GM18951 (cell line): Measurements from ENCODE around the gene SHLD1.

Source experiments
- POLR2A ChIP-seq: IDR thresholded peaks from 4 replicates; pipeline ENCODE4 v1.6.1; 2011; ENCODE audit warnings: mild to moderate bottlenecking; ENCODE audit not compliant: insufficient read length, insufficient read depth; ENCODE audit errors: extremely low read depth
- in situ Hi-C: fragments of 300-500 bp; cut with MboI; formaldehyde crosslinking; loops from one replicate; pipeline ENCODE4 v1.12.0; 2022; ENCODE audit warnings: low sequenced_read_pairs, mixed read lengths, inconsistent platforms; ENCODE audit not compliant: unreplicated experiment

Gene SHLD1

DNA sequence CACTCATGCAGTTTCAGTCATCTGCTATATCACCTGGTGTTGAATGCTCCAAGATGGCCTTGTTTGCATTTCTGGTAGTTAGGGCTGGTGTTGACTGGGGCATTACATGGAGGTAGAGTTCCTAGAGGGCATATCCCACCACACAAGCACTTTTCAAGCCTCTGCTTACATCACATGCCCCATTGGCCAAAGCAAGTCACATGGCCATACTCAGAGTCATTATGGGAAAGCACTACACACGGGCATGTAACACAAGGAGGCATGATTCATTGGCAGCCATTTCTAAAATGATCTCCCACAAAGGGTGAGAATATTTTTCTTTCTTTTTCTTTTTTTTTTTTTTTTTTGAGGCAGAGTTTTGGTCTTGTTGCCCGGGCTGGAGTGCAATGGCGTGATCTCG lies 126.9 kb downstream of the SHLD1 start:
- TF ChIP-seq POLR2A: no peak
- in situ Hi-C loops: no loop called here

DNA sequence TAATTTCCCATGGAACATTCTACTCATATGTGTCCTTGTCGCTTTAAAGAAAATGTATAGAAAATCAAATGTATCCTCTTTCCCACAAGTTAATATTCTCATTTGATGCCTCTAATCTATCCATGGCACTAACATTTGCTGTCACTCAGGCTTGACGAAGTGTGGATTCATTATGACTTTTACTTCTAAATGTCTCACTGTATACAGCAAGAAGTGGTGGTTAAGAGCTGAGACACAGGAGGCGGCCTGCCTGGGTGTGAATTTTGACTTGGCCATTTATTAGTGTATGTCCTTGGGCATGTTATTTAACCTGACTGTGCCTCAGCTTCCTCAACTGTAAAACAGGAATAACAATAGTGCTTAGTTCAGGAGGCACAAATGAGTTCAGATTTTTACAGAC lies 130.1 kb downstream of the SHLD1 start:
- TF ChIP-seq POLR2A: no peak
- in situ Hi-C loops: no loop called here

DNA sequence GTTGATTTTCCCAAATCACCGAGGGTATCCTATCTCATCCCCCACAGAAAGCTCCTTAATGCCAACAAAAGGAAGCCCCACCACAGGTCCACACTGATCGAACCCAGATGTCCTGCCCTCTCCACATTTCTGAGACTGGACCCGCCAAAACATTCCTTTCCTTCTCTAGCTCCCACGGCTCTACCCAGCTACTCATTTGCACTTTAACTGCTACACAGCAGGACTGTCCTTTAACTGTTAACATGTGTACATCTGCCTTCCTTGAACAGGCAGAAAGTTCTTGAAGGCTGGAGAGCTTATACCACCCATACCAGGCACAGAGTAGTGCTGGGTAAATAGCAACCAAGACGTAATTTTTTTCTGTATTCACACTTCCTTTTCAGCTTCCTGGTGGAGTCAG lies 131.5 kb downstream of the SHLD1 start:
- in situ Hi-C loops: no loop called here
- TF ChIP-seq POLR2A: no peak

DNA sequence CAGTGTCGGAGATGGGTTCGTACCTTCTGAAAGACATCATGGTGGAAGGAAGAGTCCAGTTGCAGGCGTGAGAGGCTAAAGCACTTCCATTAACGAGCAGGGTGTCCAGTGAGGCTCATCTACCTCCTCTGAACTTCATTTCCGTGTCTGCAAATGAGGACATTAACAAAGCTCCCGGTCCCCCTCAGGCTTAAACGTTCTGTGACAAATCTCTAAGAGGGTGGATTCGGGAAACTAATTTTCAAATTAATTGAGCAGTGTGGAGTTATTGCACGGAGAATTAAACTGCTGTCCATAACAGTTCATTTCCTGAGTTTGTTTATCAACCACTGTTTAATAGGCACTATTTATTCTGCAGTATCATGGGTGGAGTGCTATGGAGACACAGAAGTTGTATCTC lies 132.0 kb downstream of the SHLD1 start:
- no peak for TF ChIP-seq POLR2A
- in situ Hi-C loops: no loop called here

DNA sequence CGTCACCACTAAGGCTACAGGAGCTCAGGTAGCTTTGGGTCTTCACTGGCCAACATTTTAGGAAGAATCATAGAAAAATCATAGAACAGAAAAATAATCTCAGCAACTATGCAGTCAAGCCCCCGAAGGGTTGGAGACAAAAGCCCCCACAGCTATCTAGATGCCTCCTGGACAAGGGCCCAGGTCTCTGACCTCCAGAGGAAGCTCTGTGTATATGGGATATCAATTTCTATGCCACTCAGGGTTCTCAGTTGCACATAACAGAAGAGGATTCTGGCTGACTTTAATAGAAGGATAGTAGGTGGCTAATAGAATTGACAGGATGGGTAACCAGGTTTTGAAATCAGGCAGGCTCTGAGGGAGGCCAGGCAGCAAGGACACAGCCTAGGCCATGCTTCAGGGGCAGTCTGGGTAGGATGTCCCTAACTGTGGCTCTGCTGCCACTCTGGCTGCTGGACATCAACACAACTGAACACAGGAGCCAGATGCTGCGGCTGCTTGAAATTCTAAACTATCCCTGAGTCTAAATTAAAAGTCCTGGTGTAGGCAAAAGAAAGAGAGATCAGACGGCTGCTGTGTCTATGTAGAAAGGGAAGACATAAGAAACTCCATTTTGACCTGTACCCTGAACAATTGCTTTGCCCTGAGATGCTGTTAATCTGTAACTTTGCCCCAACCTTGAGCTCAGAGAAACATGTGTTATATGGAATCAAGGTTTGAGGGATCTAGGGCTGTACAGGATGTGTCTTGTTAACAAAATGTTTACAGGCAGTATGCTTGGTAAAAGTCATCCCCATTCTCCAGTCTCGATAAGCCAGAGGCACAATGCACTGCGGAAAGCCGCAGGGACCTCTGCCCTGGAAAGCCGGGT lies 134.5 kb downstream of the SHLD1 start:
- no peak for TF ChIP-seq POLR2A
- in situ Hi-C loops: no loop called here

DNA sequence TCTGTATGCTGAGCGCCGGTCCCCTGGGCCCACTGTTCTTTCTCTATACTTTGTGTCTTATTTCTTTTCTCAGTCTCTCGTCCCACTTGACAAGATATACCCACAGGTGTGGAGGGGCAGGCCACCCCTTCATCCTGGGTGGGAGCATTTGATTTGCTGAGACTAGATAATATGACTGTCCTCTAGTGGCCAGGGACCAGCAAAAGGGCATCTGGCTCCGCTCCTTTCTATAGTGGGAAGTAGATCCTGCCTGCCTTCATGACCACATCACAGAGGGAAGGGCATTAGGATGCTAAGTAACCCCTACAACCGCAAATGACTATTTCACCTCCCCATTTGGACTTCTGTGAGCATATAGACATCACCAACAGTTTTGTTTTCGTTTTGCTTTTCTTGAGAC lies 135.7 kb downstream of the SHLD1 start:
- TF ChIP-seq POLR2A: no peak
- in situ Hi-C loops: no loop called here

DNA sequence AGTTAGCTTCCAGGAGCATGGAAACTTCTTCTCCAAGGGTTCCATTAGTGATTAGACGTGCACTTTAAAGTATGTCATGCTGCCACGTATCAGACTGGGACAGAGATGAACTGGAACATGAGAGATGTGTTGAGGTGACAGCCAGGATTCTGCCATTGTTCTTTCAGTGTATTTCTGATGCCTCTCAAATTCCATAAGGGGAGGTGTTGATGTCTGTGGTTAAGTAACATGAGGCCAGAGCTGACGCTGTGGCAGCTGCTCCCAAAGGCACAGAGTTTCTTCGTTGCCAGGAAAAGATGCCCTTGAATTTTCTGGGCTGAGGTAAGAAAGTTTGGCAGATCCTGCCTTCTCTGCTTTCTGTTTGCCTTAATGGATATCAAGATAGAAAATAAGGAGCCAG lies 136.6 kb downstream of the SHLD1 start:
- TF ChIP-seq POLR2A: no peak
- in situ Hi-C loops: no loop called here

DNA sequence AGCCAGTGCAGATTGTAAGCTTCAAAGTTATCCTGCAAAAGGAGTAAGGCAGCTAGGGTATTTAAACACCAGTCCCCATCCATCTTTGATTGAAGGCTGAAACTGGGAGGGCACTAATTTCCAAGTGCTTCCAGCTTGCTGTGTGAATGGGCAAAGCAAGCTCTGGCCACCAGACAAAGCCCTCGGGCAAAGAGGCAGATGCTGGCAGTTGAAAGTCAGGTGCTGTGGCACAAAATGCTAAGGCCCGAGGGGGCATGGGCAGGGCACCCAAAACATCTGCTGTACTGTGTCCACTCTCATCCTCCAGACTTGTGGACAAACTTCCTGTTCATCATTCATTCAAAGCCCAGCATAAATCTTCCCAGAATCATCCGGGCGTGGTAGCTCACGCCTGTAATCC lies 137.2 kb downstream of the SHLD1 start:
- in situ Hi-C loops: no loop called here
- no peak for TF ChIP-seq POLR2A

DNA sequence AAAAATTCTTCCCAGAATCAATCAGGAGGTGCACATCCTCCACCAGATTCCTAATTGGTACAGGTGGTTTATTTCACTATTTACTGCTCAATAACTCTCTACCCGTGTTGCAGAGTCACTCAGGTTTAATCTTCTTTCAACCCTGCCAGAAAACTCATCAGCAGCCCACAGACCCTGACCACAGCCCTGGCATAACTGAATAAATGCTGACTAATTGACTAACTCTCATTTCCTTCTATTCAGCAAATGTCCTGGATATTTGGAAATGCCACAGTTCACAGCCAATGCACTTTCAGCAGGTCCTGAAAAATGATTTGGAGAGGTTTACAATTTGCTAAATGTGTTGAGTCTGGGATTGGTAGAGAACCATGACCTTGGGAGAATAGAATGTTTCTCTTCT lies 137.8 kb downstream of the SHLD1 start:
- TF ChIP-seq POLR2A: no peak
- in situ Hi-C loops: no loop called here

DNA sequence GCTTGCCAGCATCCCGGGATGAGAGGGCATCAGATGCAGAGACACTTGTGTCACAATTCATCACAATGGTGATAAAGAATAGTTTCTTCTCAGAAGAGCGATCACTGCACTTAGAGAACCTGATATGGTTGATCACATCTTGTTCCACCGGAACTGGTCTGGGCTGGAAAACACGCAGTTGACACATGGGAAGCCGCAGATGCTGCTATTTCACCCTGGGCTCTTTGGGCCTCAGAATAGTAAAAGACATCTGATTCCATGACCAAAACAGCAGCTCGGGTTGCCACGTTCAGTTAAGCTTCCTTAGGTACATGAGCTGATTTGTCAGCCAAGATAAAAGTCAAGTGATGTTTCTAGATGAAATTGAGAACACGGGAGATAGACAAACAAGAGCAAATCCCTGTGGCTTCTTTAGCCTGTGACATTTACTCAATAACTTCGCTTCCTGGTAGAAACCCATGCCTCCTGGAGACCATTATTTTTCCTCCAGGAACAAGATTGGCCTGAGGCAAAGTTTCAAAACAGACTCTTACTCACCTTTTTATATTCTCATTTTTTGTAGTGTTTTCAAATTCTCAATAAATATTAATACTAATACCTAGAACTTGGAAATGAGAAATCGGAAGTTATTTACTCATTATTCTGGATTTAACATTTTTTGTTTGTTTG lies 140.7 kb downstream of the SHLD1 start:
- TF ChIP-seq POLR2A: no peak
- in situ Hi-C loops: no loop called here

DNA sequence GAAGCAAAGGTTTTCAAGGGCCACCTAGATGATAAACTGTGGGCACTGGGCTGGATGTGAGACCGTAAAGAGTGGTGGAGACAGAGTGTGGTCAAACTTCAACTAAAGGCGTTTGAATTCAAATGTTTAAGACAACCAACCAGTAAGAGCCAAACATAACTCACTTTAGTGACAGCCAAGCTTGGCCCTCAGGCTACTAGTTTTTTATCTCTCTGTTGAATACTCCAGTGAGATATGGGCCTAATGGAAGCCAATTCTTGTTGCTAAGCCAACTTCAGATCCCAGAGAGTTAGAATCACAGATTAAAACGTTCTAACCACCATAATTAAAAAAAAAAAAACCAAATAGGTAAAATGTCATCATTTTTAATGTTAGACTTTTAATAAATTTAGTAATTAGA lies 142.9 kb downstream of the SHLD1 start:
- TF ChIP-seq POLR2A: no peak
- in situ Hi-C loops: no loop called here

DNA sequence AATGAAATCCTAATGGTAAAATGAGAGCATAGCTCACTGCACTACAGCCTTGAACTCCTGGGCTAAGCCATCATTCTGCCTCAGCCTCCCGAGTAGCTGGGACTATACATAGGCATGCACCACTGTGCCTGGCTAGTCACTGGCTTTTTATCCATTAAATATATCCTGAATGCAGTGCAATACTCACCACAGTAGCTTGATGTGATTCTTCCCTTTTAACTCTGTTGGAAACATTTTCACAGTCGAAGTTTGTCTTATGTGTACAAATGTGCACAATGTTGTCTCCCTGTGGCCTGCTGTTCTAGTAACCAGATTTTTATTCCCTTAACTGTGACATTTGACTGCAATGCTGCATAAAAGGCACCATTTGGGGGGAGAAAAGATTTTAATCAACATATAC lies 143.4 kb downstream of the SHLD1 start:
- in situ Hi-C loops: no loop called here
- TF ChIP-seq POLR2A: no peak

DNA sequence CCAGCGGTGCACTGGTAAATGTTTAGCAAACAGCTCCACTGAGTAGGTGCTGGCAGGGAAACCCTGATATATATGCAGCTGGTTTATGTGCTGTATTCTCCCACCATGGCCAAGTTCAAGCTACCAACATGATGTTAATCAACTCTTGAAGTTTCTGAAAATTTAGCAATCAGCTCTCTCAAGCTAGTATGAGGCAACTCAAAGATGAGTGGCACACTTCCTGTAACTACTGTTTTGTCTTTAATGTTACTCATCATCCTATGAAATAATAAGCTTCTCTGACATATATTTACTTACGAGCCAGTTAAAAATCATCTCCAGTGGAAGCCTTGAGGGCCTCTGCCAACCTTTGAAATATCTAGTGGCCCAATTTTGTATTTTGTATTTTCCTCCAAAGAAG lies 145.4 kb downstream of the SHLD1 start:
- no peak for TF ChIP-seq POLR2A
- in situ Hi-C loops: no loop called here

DNA sequence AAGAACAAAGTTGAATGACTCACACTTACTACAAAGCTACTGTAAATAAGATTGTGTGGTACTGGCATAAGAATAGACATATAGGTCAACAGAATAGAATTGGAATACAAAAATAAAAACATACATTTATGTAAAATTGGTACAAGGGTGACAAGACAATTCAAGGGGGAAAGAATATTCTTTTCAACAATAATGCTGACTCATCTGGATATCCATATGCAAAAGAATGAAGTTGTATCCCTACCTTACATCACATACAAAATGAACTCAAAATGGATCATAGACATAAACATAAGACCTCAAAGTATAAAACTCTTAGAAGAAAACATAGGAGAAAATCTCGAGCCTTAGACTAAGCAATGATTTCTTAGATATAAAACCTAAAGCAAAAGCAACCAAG lies 149.2 kb downstream of the SHLD1 start:
- in situ Hi-C loops: no loop called here

More for the DNA sequence above, 149.2 kb downstream of the SHLD1 start:
- no peak for TF ChIP-seq POLR2A
